ENCODE data around the gene TACC3.

The TACC3 gene

GRCh38 chr4:1723131-1723801 is 1.9 kb downstream of the TACC3 start:
- no peak for DNase-seq

DNA sequence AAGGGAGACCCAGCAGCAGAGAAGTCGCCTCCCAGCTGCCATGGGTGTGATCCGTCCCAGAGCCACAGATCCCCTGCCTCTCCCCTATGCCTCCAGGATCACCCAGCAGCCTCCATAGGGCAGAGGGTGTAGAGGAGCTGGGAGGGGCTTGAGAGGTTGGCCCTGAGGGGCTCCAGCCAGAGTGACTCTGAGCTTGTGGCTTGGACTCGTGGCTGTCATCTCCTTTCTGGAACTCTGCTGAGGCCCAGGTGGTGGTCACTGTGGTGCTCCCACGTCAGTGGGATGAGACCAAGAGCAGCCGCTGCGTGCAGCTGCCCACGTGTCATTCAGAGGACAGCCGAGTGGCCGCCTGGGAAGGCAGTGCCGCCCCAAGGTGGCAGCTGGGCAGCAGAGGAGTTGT is 4.2 kb downstream of the TACC3 start:
- no peak for DNase-seq

DNA sequence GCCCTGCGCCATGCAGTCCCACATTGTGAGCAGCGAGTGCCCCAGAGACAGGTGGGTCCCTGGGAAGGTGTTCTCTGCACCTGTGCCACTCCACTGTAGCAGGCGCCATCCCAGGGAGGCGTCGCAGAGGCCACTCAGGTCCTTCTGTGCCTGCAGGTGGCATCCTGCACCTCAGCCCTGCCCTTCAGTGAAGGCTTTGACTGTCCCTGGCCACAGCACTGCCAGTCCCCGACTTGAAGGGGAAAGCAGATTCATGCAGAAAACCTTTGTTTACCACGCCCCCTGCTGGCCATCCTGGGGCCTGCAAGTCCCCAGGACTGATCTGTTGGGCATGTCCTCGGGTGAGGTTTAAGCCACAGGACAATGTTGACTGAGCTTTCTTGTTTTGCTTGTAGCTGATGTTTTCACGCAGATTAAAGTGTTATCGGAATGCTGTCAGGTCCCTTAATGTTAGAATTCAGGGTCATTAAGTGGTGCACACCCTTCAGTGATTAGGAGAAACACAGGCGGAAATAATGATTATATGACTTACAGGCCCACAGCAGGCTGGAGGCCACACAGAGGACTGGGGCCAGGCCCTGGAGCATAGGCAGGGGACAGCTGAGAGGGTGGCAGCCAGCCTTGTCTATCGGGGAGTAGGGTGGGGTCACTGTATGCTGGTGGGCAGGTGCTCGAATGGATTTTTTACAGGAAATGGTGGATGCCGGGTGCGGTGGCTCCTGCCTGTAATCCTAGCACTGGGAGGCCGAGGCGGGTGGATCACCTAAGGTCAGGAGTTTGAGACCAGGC is 5.0 kb downstream of the TACC3 start:
- peak; percentile 77 for DNase-seq

- peak; percentile 77 for DNase-seq
Observed at GRCh38 chr4:1727117-1728031, 6.1 kb downstream of the TACC3 start.

GRCh38 chr4:1728061-1728980 is 7.0 kb downstream of the TACC3 start:
- no peak for DNase-seq

DNA sequence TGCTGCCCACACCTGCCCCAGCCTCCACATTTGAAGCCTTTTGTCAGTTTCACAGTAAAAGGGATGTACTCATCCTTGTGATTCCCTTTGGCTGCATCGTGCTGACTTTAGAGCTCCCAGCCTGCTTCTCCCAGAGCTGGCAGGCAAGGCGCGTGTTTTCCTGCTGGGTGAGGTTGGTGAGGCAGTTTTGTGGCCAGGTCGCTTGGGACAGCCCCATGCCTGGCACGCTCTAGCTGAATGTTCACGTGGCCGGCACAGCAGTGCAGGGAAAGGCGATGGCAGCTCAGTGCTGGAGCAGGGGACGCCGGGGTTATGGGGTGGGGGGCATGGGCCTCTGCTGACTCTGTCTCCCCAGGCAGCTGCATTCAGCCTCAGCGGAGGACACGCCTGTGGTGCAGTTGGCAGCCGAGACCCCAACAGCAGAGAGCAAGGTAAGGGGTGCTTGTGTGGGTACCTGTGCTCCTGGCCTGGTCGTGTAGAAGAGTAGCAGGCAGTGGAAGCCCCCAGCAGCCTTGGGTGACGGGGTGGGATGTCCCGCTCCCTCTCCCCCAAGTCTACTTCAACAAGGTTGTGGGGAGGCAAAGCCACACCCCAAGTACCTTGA is 9.3 kb downstream of the TACC3 start:
- DNase-seq, result no peak

GRCh38 chr4:1731180-1731579 is 9.9 kb downstream of the TACC3 start:
- no peak for DNase-seq

- DNase-seq, result no peak
Observed at GRCh38 chr4:1732911-1733310, 11.6 kb downstream of the TACC3 start.

DNA sequence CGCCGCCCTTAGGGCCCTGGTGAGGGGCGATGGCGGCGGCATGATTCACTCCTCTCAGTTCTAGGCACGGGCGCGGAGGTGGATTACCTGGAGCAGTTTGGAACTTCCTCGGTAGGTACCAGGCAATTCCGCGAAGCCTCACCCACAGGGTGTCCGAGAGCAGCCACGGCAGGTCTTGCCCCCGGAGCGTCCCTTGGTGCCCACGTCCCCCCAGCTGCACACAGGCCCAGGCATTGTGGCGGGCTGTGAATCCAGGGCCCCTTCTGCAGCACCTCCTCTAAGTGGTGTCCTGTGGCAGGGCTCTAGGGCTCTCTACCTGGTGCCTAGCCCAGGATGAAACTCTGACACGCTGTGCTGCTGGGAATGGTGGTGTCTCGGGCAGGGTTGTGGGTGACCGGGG is 13.9 kb downstream of the TACC3 start:
- DNase-seq, result no peak

DNA sequence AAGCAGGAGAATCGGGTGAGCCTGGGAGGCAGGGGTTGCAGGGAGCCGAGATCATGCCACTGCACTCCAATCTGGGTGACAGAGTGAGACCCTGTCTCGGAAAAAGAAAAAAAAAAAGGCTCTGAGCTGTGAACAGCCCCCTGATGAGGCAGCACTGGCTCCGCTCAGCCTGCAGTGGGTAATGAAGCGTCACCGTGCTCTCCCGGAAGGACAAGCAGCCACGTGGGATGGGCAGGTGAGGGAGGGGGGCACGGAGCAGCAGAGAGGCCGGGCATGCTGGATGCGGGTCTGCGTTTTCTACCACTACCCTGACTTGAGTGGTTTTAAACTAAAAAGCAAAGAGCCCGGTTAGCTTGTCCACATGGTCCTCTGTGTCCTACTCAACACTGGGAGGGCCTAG is 15.5 kb downstream of the TACC3 start:
- no peak for DNase-seq

- DNase-seq, result no peak
Observed at GRCh38 chr4:1737666-1738065, 16.3 kb downstream of the TACC3 start.

- no peak for DNase-seq
Observed at GRCh38 chr4:1738410-1738809, 17.1 kb downstream of the TACC3 start.

DNA sequence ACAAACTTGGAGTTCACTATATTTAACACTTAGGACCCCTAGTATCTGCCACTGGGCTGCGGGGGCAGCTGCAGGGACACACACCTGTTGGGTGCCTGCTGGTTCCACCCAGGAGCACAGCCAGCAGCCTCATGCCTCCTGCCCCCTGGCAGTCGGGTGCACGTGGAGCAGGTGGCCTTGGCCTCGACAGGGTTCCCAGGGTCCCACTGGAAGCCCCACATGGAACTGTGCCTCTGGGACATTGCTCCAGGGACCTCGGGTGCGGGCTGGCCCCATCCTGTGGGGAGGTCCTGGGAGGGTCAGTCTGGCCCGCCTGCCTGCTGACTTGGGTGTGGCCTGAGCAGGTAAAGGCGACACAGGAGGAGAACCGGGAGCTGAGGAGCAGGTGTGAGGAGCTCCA is 18.0 kb downstream of the TACC3 start:
- no peak for DNase-seq

DNA sequence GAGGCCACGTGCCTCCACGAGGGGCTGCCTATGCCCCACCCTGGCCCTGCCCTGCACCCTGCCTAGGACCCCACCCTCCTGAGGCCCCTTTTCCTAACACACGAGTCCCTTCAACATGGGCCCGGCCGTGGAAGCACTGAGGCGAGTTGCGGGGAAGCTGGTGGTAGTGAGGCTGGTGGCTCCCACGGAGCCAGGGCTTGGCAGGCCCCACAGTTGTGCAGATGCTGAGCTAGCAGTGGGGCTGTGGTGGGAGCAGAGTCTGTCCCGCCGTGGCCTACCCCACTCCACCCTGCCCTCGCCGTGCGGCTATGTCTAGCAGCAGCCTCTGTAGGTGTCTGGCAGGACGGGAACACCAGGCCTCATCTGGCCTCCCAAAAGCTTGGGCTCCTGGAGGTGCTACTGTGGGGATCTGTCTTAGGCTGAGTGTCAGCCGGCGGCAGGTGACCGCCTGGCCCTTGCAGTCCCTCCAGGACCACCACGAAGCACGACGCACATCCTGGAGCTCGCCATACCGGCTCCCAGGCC is 18.8 kb downstream of the TACC3 start:
- DNase-seq, result no peak

DNA sequence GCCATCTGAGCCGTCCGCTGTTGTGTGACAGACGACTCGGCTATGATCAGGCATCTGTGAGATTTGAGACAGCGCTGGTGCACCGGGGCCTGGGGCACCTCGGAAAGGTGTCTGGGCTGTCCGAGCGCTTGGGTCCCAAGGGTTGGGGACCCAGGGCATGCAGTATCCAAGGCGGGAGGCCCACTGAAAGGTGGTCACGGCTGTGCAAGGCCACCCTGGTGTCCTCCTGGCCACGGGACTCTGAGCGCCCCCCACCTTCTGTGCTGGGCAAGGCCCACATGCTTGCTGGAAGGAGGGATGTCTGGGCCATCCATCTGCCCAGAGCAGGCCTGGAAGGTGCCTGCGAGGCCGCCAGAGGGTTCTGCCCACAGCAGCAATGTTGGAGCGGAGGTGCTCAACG is 19.9 kb downstream of the TACC3 start:
- no peak for DNase-seq

DNA sequence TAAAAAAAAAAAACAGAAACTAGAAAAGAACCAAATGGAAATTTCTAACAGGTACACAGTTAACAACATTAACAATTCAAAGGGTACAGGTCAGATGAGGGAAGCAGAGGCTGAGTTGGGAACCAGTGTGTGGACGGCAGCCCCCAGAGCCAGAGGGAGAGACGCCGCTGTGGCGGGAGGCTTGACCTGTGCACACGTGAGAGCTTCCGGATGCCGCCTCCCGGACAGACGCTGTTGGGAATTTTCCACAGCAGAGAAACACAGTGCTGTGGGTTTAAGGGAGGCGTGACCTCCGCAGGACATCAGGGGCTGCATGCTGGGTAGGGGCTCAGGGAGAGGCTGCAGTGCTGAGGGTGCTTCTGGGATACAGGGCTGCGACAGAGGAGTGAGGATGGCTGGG is 22.2 kb downstream of the TACC3 start:
- DNase-seq, result no peak

DNA sequence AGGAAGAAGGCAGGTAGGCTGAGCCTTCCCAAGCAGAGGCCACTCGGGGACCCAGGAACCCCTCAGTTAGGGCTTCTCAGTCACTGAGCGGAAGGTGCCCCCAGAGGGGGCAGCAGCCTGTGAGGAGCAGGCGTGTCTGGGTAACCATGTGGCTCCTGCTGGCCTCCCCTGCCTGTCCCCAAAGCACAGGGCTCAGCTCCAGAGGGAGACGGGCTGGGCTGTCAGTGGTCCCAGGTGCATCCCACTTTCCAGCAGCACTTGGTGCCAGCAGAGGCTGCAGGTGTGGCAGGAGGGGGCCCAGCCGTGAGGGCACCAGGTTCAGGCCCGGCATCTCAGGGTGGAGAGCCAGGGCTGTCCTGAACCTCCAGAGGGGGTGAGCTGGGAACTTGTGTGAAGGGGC is 22.7 kb downstream of the TACC3 start:
- no peak for DNase-seq

GRCh38 chr4:1744552-1744951 is 23.2 kb downstream of the TACC3 start:
- no peak for DNase-seq

DNA sequence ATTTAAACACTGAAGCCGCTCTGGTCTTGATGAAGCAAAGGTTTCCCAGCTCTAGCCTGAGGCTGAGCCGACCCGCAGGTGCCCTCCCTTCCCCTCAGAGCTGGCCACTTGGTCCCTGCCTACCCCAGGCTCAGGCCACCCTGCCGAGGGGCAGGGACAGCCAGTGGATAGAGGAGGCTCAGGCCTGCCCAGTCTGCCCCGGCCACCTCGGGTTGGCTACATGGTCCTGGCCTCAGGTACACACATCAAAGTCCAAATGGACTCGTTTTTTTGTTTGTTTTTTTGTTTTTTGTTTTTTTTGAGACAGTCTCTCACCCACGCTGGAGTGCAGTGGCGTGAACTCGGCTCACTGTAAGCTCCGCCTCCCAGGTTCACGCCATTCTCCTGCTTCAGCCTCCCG is 23.8 kb downstream of the TACC3 start:
- no peak for DNase-seq

DNA sequence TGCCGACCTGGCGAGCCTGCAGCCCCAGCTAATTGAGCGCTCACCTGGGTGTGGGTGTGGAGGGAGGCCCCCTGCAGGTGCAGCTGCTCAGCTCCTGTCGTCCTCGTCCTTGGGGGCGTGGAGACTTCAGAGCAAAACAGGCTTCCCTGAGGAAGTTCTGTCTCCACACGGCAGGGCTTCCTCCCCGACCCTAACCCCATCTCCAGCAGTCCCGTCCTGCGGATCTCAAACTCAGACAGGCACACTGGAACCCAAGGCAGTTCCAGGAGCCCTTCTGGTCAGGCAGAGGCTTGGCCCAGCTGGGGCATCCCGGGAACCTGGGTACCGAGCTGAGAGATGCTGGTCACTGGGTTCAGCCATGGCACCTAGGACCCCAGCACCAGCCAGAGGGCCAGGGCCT is 24.4 kb downstream of the TACC3 start:
- no peak for DNase-seq

DNA sequence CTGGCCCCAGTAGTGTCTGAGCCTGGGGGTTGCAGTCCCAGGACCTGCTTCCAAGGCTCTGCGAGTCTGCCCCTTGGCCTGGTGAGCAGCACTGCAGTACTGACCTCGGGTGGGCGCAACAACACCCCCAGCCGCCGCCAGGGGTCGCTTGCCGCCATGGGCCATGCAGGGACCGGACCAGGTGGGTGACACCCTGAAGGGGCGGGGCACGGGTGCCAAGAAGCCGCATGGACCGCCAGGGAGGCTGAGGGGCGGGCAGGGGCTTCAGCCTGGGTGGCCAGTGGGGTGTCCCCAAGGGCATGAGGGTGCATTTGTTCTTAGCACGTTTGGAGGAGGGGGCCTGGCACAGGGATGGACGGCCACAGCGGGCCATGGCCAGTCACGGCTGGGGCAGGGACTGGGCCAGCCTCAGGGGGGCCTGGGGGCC is 25.0 kb downstream of the TACC3 start:
- peak; percentile 68 for DNase-seq
